HFF-Myc (cell line): ENCODE results near the gene CHST11.

Source experiments
- DNase-seq: peaks from one replicate; pipeline ENCODE4 v3.0.0-alpha.2; 2011; ENCODE audit warnings: low read depth; ENCODE audit errors: extremely low read depth
- H3K4me3 ChIP-seq: replicated peaks from 2 replicates; pipeline ENCODE4 v1.5.1; 2011; ENCODE audit warnings: low read depth, mild to moderate bottlenecking, control low read depth, low read length
- CTCF ChIP-seq: IDR thresholded peaks from 2 replicates; pipeline ENCODE4 v1.5.1; 2012; ENCODE audit warnings: mild to moderate bottlenecking, low read depth, low read length, control low read depth; ENCODE audit errors: missing control alignments

CHST11 gene

GRCh38 chr12:104591257-104591885 is 134.6 kb downstream of the CHST11 start:
- no peak for TF ChIP-seq CTCF
- H3K4me3 ChIP-seq, result no peak overlapping the region
- no peak for DNase-seq

- no peak for TF ChIP-seq CTCF
Measured at GRCh38 chr12:104593482-104593881, 136.7 kb downstream of the CHST11 start.

GRCh38 chr12:104596134-104596799 is 139.5 kb downstream of the CHST11 start:
- DNase-seq, result peak; percentile 78
- TF ChIP-seq CTCF, result no peak
- H3K4me3 ChIP-seq, result no peak overlapping the region

More at GRCh38 chr12:104593482-104593881, 136.7 kb downstream of the CHST11 start:
- no peak for DNase-seq
- no peak overlapping the region for H3K4me3 ChIP-seq

GRCh38 chr12:104596898-104597843 is 140.4 kb downstream of the CHST11 start:
- H3K4me3 ChIP-seq, result no peak overlapping the region
- no peak for TF ChIP-seq CTCF
- no peak for DNase-seq

- H3K4me3 ChIP-seq, result no peak overlapping the region
- no peak for TF ChIP-seq CTCF
- DNase-seq, result no peak
Measured at GRCh38 chr12:104598342-104599271, 141.9 kb downstream of the CHST11 start.

- no peak for DNase-seq
Measured at GRCh38 chr12:104599272-104600035, 142.7 kb downstream of the CHST11 start.

More at GRCh38 chr12:104599272-104600035, 142.7 kb downstream of the CHST11 start:
- no peak for TF ChIP-seq CTCF
- H3K4me3 ChIP-seq, result no peak overlapping the region
